Activated CD4-positive, CD25-positive, alpha-beta regulatory T cell (primary cell): ENCODE results near the gene HDAC4.

Experiments
- DNase-seq, 4 experiments: peaks; one replicate each; lab custom pipeline; 2025; lab: John Stamatoyannopoulos, UW

Gene HDAC4

DNA sequence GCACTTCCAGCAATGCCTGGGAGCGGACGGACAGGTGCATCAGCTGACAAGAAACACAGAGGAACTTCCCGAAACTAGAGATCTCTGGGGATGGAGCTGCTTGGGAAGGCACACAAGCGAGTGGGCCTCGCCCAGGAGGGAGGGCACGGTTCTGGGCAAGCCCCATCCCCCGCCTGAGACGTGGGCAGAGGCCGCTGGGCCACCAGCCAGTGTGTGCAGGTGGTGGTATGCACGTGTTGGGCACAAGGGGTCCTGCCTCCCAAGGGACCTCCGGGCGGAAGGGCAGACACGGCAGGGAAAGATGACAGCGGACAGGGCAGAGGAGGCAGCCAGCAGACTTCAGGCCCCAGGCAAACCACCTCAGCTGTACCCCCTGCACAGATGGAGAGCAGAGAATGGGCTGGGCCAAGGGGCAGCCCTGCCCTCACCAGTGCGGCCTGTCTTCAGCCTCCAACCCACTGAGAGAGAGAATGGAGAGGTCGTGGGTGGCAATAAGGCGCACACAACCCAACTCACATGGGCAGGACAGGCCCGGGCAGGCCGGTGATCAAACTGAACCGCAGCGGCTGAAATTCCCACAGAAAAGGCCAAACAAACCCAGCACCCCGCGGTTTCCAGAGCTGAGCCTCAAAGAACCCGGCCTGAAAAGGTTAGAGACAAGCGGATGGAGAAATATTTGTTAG, 51.2 kb downstream of the HDAC4 start:
- DNase-seq: no peak

DNA sequence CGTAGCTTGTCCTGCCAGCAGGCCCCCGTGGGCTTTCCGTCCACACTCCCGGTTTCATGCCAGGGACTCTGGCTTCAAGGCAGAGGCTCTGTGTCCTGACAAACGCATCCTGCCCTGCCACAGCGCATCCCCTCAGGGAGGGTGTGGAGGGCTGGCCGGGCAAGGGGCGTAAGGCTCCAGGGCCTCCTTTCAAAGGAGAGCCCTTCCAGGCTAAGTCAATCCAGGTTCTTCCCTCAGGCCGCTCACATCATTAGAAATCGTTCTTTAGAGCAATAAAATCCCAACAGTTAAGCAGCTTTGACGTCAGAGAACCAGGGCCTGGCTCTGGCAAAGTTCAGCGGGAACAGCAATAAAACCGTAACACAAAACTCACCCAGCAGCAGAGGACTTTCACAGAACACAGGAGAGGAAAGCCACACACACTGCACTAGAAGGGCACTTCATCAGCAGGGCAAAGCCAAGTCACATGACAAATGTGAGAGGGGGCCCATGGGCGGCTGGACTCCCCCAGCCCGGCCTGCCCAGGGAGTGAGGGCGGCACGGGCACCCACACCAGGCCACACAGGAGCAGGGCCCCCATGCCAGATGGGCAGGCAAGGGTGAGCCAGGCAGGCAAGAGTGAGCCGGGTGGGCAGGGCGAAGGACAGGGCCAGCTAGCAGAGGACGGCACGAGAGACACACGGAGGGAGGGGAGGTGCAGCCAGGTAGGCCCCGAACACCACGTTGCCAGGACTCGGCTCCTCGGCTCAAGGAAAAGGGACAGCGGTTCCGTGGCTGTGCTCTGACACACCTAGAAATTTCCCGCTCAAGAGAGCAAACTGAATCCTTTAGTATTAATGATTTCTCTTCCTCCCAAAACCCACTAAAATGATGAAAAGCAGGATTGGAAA, 52.0 kb downstream of the HDAC4 start:
- no peak for DNase-seq

DNA sequence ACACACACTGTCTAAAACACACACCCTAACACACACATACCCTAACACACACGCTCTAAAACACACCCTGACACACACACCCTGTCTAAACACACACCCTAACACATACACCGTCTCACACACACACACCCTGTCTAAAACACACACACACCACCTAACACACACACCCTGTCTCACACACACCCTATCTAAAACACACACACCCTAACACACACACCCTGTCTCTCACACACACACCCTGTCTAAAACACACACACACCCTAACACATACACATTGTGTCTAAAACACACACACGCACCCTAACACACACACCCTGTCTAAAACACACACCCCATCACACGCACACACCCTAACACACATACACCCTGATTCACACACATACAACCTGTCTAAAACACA, 54.1 kb downstream of the HDAC4 start:
- DNase-seq: no peak

DNA sequence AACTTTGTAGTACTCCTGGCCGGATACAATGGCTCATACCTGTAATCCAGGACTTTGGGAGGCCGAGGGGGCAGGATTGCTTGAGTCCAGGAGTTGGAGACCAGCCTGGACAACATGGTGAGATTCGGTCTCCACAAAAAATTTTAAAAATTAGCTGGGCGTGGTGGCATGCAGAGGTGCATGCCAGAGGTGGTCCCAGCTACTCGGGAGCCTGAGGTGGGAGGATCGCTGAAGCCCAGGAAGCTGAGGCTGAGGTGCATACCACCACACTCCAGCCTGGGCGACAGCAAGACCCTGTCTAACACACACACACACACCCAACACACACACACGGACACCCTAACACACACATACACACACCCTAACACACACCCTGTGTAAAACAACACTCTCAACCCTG, 55.6 kb downstream of the HDAC4 start:
- no peak for DNase-seq

DNA sequence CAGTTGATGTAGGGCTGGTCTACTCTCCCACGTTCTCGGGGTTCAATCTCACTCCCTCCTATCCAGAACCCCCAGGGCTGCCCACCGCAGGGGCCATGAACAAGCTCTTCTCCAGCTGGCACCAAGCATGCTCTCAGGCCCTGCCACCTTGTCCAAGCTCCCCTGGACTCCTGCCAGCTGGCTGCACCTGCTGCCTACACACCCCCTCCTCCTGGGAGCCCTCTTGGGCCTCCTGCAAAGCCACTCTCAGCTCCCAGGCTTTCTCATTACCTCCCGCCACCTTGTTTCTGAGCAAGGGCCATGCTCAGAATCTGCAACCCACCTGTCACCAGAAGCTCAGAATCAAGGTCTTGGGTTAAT, 56.0 kb downstream of the HDAC4 start:
- no peak for DNase-seq

DNA sequence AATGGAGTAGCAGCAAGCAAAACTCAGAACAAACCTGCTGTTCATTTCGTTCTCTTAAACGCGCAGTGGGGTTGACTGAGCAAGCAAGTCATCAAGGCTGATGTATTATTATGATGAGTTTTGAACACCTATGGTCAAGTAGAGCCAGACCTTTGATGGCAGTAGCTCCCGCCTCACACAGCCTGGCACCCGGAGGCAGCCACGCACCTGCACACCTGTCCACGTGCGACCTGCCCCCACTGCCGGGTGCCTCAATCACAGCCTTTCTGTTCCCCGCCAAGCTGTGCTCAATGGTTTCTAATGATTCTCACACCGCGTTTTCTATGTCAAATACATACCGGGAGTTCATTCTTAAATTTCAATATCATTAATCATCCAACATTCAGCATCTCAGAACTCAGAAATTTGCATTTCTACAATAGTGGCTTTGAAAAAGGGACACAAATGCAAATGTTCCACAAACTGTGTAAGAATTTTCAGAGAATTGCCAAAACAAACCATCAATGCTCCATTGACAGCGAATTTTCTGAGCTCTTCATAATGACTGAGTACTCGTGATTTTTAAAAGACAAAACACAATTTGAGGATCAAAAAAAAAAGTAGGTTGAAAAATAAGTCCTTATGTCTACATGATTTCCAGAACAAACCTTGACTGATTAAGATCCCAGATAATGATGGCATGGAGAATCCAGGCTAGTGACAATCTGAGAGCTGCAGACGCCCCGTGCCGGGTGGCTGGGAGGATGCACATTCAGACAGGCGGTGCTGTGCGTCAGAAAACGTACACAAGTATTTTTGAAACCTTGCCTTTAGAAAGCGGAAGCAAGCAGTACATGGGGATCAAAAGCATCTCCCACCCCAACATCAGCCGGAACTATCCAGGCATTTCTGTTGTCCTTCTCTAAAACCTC, 56.6 kb downstream of the HDAC4 start:
- DNase-seq: no peak

DNA sequence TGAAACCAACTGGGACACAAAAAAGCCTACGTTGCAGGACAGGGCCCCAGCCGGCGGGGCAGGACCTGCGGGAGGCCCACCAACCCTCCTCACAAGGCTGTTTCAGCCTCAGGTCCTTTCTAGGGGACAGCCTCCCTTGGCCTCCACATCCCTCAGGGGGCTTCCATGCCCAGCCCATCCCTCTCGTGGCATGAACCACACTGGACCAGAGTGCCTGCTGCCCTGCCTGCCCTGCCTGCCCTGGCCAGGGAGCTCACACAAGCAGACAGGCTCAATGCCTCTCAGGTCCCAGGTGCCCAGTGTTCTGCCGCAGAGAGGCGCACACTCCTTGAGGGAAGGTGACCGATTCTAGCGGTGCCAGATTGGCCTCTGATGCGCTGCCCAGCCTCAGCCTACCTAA, 57.4 kb downstream of the HDAC4 start:
- no peak for DNase-seq

DNA sequence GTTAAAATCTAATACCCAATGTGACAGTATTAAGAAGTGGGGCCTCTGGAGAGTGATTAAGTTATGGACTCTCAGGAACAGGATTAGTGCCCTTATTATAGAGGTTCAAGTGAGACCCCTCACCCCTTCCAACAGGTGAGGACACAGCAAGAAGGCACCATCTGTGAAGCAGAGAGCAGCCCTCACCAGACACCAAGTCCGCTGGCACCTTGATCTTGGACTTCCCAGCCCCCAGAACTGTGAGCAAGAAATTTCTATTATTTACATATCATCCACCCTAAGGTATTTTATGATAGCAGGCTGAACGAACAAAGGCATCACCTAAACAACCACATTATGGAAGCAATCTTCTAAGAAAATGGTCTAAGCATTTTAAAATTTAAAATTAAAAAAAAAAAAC, 59.0 kb downstream of the HDAC4 start:
- DNase-seq: no peak

DNA sequence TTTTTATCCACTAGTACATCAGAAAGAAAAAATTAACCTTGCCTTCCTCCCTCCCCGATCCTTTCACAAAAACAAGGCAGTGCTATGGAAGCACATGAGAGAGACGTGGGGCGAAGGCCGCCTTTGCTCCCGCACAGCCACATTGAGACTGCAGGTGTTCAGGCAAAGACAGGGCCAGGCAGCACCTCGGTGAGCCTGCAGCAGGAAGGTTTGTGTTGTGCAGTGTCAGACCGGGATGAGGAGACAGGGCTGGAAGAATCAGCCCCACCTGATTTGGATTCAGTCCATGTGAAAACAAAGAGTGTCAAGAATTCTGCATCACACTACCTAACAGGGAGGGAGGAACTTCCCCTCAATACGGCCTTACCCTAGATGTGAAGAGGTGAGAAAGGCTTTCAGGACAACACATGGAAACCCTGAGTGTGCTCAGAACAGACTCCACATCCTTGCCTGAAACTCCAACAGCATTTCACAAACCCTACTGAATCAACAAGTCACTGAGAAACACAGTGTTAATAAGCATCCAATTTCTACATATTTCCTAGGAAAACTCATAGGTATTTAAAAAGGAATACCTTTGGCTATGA, 59.6 kb downstream of the HDAC4 start:
- no peak for DNase-seq

DNA sequence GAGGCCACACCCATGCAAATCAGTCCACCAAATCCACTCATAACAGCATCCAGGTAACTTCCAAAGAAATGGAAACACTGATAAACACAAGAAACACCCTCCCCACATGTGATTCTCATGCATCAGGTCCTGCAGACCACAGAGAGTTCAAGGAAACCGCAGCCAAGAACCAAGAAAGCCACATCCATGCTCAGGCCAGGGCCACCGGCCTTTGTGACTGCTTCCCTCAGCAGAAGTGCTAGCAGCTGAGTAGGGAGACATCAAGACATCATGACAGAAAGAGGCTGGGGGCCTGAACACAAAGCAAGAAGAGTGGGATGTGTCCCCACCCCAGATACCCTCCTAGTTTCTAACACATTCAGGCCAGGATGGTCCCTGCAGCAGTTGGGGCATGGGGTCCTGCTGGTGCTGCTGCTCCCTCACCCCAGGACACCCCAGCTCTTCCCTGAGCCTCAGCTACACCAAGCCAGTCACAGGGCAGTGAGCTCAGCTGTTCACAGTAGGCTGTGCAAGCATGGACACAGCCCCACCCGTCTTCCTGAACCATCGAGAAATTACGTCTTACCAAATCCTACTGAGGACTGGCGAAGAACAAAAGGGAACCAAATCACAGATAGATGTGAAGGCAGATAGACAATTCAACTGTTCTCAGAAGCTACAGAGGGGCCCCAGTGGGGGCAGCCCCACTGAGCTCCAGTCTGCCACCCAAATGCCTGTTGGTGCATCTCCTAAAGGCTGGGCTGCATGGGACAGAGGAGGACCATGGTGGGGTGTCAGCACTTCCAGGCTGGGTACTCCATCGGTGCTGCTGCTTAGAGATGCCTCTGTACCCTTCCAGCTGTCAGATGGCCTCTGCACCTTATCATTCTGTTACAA, 60.9 kb downstream of the HDAC4 start:
- DNase-seq: no peak

DNA sequence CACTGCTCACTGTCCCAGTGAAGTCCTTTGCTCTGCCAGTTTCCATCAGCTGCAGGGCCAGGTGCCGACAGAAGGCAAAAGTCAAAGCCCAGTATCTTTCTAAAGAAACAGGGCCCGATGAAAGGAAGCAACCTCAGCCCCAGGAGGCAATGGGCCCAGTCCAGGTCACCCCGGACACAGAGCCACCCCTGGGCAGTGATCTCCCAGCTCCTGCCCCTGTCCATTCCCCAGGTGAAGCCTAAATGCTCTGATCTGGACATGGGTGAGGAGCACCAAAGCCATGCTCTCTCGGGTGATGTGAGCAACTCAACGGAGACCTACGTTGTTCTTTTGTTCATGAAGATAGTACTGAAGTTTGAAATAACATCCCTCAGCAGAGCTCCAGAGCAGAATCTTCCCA, 61.6 kb downstream of the HDAC4 start:
- DNase-seq: no peak

DNA sequence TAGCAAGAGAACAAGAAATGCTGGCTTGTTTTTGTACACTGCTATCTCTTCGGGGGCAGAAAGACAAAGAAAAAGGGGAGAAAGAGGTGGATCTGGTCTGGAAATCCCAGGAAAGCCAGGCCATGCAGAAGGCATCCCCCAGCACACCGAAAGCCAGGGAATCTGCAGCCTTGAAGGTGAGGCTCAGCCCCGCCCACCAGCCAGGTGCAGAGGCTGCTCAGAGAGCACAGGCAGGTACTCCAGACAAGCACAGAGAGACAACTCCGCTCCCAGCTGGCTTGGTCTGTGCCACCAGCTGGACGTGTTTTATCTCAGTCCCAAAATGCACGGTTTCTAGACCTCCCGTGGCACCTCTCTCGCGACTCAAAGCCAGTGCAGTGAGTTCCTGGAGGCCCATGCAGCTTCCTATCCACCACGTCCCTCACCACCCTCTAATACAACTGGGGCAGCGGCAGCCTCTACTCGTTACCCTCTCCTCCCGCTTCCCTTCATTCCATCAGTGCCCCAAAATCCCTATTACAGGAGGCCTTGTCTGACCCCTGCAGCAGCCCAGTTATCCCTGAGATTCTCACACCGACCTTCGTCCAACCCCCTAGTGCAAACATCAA, 62.8 kb downstream of the HDAC4 start:
- DNase-seq: no peak

DNA sequence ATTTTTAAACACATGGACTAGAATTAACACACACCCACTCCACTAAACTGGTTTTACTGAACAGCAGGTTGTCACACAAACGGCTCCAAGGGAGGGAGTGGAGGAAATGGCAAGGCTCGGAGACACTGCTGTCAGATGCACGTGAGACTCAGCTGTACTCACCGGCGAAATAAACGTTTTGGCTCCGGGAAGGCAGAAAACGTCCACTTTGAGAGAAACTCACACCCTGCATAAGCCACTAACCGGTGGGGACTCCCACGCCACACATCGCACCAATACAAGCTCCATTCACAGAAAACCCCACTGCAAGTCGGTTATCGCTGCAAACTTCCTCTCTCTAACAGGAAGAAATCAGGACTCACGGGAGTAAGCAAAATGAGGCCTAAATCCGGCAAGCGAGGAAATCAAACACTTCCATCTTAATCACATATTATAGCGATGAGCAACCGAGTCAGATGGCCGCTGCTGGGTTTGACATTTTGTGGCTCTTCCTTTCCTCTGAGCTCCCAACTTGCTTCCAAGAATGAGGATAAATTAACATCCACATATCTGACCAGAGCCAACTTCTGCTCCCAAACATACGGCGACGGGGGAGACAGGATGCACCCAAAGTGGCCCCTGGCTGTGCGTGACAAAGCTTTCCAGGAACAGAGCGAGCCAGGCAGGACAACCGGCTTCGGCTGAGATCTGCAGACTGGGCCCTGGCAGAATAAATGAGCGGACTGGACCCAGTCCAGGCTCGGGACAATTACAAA, 63.5 kb downstream of the HDAC4 start:
- no peak for DNase-seq

DNA sequence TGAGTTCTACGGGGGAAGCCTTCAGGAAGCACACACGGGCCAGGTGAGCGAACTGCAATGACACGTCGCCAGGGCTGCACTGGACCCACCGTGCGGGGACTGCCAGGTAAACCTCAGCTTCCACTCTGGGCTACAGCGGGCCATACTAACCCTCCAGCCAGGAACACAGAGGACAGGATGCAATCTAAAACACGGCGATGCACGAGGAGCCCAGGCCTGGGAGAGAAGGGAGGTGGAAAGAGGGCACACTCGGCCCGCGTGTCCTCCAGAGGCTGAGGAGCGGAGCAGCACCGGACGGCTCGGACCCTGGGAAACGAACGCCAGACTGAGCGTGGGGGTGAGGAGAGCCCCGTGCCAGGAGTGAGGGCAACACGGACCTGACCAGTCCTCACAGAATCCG, 69.3 kb downstream of the HDAC4 start:
- no peak for DNase-seq

DNA sequence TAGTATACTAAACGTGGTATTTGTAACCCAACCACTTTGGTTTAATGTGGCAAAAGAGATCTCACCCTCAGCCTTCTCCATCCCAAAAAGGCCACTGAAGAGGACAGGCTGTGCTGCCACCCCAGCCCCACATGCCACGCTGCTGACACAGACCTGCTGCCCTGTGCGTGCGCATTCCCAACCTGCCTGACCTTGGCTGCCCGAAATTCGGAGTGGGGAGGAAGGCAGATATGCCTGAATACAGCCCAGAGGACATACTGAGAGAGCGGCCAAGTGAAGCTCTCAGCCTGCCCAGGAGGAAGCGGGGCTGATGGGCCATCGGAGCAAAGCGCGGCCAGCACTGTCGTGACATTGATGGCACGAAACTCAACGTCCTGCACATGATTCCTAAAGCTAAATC, 70.0 kb downstream of the HDAC4 start:
- DNase-seq: no peak

DNA sequence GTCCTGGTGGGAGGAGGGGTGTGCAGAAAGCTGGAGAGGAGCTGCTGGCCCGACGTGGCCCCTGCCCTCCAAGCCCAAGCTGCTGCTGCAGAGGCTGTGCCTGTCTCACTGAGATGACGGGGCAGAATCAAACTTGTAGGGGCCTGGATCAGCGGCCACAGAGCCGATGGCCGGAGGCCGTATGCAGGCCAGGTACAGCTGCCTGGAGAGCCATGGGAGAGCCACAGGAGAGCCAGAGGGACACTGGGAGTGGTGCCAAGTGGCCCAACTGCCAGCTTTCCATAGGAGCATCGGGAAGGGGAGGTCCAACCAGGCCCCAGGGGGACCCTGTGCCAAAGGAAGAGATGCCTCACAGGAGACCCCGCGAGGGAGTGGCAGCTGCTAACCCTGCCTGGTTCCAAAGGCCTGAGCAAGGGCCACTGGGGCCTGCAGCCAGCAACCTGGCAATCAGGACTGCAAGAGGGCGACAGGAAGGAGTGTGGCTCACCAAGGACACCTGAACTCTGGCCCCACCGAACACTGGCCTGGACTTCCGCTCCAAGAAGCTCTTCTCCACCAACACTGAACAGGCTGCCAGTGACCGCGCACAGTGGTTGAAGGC, 70.7 kb downstream of the HDAC4 start:
- no peak for DNase-seq

DNA sequence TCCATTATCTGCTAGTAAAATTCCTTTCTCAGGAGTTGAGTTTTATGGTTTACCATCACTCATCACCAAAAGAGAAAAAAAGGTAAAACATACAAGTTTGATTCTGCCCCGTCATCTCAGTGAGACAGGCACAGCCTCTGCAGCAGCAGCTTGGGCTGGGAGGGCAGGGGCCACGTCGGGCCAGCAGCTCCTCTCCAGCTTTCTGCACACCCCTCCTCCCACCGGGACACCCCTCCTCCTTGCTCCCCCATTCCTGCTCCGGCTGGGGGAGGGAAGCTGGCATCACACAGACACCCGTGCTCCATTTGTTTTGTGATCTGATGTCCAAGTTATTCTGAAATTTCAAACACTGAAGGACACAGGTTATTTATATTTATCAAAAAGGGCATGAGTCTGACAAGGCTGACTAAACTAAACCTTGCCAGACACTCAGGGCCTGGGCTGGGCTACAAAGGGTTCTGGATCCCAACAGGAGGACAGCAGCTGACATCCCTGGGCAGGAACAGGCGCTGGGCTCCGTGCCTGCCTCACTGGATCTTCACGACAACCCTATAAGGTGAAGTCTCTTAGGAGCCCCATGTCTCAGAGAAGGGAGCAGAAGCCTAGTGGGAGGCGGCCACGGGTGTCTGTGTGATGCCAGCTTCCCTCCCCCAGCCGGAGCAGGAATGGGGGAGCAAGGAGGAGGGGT, 71.4 kb downstream of the HDAC4 start:
- DNase-seq: no peak

DNA sequence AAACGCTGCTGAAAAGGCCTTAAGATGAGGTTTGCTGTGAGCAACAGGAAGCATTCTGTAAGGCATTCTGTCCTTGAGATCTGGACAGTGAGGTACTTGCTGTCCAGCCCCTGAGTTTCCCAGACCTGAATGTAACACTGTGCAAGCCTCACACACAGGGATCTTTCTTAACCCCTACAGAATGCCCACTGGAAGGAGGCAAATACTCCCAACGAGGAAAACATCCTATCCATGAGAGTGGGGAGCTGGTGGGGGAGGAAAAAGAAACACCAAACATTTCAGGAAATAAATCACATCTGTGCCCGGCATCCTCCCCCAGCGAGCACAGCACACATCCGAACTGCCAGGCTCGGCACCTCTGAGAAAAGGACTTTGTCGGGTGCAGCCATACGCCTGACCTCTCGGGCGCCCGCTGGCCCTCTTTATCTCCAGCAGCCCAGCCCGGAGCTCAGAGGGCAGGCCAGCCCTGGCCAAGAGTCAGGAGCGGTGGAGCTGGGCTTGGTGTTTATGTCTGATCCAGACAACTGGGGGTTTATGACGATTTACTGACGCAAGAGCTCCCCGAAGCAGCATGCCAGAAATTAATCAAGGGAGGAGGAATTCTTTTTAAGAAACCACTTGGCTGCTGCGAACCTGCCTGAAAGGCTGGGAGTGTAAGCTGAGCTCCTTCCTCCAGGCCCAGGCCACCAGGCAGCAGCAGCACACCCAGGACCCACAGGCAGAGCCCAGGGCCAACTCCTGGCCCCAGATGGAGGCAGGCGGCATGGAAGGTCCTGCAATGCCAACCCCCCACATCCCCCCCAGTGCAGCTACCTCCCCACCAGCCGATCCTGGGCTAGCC, 72.2 kb downstream of the HDAC4 start:
- DNase-seq: no peak
